T47D (cell line): ENCODE results near the gene FTCDNL1.

ENCODE experiments used
- DNase-seq, 2 experiments: peaks; one replicate each; pipeline versions ENCODE4 v3.0.0 to v3.0.0-alpha.2; 2011 to 2012; ENCODE audit warnings: low read depth in 1 of 2, low spot score in 1 of 2
- JUND ChIP-seq: IDR thresholded peaks from 2 replicates; pipeline ENCODE4 v1.6.1; 2012; ENCODE audit warnings: low read depth
- in situ Hi-C: cut with HindIII; loops from 2 replicates; pipeline ENCODE4 v1.10.0; 2016; ENCODE audit warnings: low sequenced_read_pairs, low pct_unique_long_range_greater_than_20kb

Gene FTCDNL1

GRCh38 chr2:199740111-199740428, 110.9 kb downstream of the FTCDNL1 start:
- no peak for TF ChIP-seq JUND
- in situ Hi-C loops, result no loop called here
- no peak for DNase-seq

GRCh38 chr2:199739413-199740110, 111.4 kb downstream of the FTCDNL1 start:
- DNase-seq, result peak in 1 of 2 experiments; percentile 48
- in situ Hi-C loops, result no loop called here
- no peak for TF ChIP-seq JUND

- no peak for TF ChIP-seq JUND
- in situ Hi-C loops, result no loop called here
- DNase-seq, result no peak
Measured at GRCh38 chr2:199738727-199739412, 112.1 kb downstream of the FTCDNL1 start.

- no peak for TF ChIP-seq JUND
- in situ Hi-C loops, result no loop called here
- DNase-seq, result no peak
Measured at GRCh38 chr2:199734651-199735050, 116.3 kb downstream of the FTCDNL1 start.

- in situ Hi-C loops, result no loop called here
- no peak for TF ChIP-seq JUND
- DNase-seq, result no peak
Measured at GRCh38 chr2:199734011-199734410, 117.0 kb downstream of the FTCDNL1 start.

GRCh38 chr2:199727801-199728200, 123.2 kb downstream of the FTCDNL1 start:
- TF ChIP-seq JUND, result no peak
- no peak for DNase-seq
- in situ Hi-C loops, result no loop called here

- no peak for TF ChIP-seq JUND
- no peak for DNase-seq
- in situ Hi-C loops, result no loop called here
Measured at GRCh38 chr2:199727306-199727705, 123.7 kb downstream of the FTCDNL1 start.

- no peak for TF ChIP-seq JUND
- in situ Hi-C loops, result no loop called here
- DNase-seq, result no peak
Measured at GRCh38 chr2:199718074-199718473, 132.9 kb downstream of the FTCDNL1 start.

GRCh38 chr2:199717587-199717907, 133.4 kb downstream of the FTCDNL1 start:
- DNase-seq, result no peak
- TF ChIP-seq JUND, result no peak
- in situ Hi-C loops, result no loop called here

- TF ChIP-seq JUND, result no peak
- in situ Hi-C loops, result no loop called here
- no peak for DNase-seq
Measured at GRCh38 chr2:199716807-199717586, 134.0 kb downstream of the FTCDNL1 start.

GRCh38 chr2:199713746-199714145, 137.2 kb downstream of the FTCDNL1 start:
- no peak for DNase-seq
- in situ Hi-C loops, result no loop called here
- no peak for TF ChIP-seq JUND

GRCh38 chr2:199710551-199710950, 140.4 kb downstream of the FTCDNL1 start:
- TF ChIP-seq JUND, result no peak
- no peak for DNase-seq
- in situ Hi-C loops, result no loop called here
